Measurements from ENCODE around the gene CCDC152.

DNA sequence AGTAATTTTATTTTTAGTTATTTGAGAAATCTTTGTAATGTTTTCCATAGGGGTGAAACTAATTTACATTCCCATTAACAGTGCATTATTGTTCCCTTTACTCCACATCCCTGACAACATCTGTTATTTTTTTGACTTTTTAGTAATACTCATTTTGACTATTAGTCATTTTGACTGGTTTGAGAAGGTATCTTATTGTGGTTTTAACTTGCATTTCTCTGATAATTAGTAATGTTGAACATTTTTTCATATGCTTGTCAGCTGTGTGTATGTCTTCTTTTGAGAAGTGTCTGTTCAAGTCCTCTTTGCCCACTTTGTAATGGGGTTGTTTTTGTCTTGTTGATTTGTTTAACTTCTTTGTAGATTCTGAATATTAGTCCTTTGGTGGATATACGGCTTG lies 27.5 kb downstream of the CCDC152 start:
- TF ChIP-seq POLR2A (IDR thresholded peaks at IDR 0.05; ENCODE audit: borderline replicate concordance, extremely low read depth, insufficient read depth, insufficient read length): no peak
- TF ChIP-seq, protein P1, sequence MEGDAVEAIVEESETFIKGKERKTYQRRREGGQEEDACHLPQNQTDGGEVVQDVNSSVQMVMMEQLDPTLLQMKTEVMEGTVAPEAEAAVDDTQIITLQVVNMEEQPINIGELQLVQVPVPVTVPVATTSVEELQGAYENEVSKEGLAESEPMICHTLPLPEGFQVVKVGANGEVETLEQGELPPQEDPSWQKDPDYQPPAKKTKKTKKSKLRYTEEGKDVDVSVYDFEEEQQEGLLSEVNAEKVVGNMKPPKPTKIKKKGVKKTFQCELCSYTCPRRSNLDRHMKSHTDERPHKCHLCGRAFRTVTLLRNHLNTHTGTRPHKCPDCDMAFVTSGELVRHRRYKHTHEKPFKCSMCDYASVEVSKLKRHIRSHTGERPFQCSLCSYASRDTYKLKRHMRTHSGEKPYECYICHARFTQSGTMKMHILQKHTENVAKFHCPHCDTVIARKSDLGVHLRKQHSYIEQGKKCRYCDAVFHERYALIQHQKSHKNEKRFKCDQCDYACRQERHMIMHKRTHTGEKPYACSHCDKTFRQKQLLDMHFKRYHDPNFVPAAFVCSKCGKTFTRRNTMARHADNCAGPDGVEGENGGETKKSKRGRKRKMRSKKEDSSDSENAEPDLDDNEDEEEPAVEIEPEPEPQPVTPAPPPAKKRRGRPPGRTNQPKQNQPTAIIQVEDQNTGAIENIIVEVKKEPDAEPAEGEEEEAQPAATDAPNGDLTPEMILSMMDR (IDR thresholded peaks at IDR 0.05 in 2 of 3, conservative IDR thresholded peaks at IDR 0.05 in 1 of 3; ENCODE audit: borderline replicate concordance in 1 of 3, insufficient read depth in 1 of 3, low read depth in 2 of 3, low read length in 2 of 3): no peak
- no peak for TF ChIP-seq YY1 (IDR thresholded peaks at IDR 0.05; ENCODE audit: extremely low read depth, insufficient replicate concordance, low read depth, low read length)
- TF ChIP-seq SIN3A (IDR thresholded peaks at IDR 0.05; ENCODE audit: low read depth): no peak
- no peak for TF ChIP-seq EZH2phosphoT487 (IDR thresholded peaks at IDR 0.05; ENCODE audit: borderline replicate concordance)
- TF ChIP-seq, protein P2, sequence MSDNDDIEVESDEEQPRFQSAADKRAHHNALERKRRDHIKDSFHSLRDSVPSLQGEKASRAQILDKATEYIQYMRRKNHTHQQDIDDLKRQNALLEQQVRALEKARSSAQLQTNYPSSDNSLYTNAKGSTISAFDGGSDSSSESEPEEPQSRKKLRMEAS (IDR thresholded peaks at IDR 0.05): no peak
- TF ChIP-seq POLR2AphosphoS5 (IDR thresholded peaks at IDR 0.05; ENCODE audit: low read depth, low read length): no peak
- no peak for TF ChIP-seq ZFX (IDR thresholded peaks at IDR 0.05)
- no peak for TF ChIP-seq JUND (IDR thresholded peaks at IDR 0.05)
- no peak for TF ChIP-seq ZNF274 (IDR thresholded peaks at IDR 0.05; ENCODE audit: low read depth, low read length)
